Smooth muscle cell (in vitro differentiated cells): ENCODE results near the gene LTC4S. TPM values are rescaled to one million over a fixed set of nuclear protein-coding genes. Genes with fewer than 3 reads are reported as not detected.

Experiments
- DNase-seq: peaks from one replicate; lab custom pipeline; 2025; ENCODE audit not compliant: unreplicated experiment; lab: John Stamatoyannopoulos, UW
- H2AFZ ChIP-seq: fragments of 200-600 bp; sonication (generic); 2 replicates; pipeline ENCODE4 v1.6.0; 2016; ENCODE audit warnings: antibody characterized with exemption, low read depth, mild to moderate bottlenecking
- H3F3A ChIP-seq: fragments of 200-600 bp; sonication (generic); 2 replicates; pipeline ENCODE4 v1.6.0; 2017; ENCODE audit warnings: antibody characterized with exemption, low read depth
- H3K27ac ChIP-seq: fragments of 200-600 bp; sonication (generic); 2 replicates; pipeline ENCODE4 v1.5.1; 2016; ENCODE audit warnings: low read depth, mild to moderate bottlenecking
- H3K27me3 ChIP-seq: fragments of 200-600 bp; sonication (generic); 2 replicates; pipeline ENCODE4 v1.6.1; 2016; ENCODE audit warnings: low read depth, mild to moderate bottlenecking
- H3K36me3 ChIP-seq: fragments of 200-600 bp; sonication (generic); 2 replicates; pipeline ENCODE4 v1.5.1; 2016; ENCODE audit warnings: low read depth
- H3K4me1 ChIP-seq: fragments of 200-600 bp; sonication (generic); 2 replicates; pipeline ENCODE4 v1.5.1; 2016; ENCODE audit warnings: low read depth
- H3K4me2 ChIP-seq: fragments of 200-600 bp; sonication (generic); 2 replicates; pipeline ENCODE4 v1.6.0; 2016; ENCODE audit warnings: mild to moderate bottlenecking
- H3K4me3 ChIP-seq: fragments of 200-600 bp; sonication (generic); 2 replicates; pipeline ENCODE4 v1.5.1; 2016; ENCODE audit warnings: mild to moderate bottlenecking
- H3K79me2 ChIP-seq: fragments of 200-600 bp; sonication (generic); 2 replicates; pipeline ENCODE4 v1.6.0; 2016; ENCODE audit warnings: low read depth, mild to moderate bottlenecking
- H3K9ac ChIP-seq: fragments of 200-600 bp; sonication (generic); 2 replicates; pipeline ENCODE4 v1.6.0; 2016; ENCODE audit warnings: low read depth
- H3K9me3 ChIP-seq: fragments of 200-600 bp; sonication (generic); replicated peaks from 2 replicates; pipeline ENCODE4 v1.5.1; 2016; ENCODE audit warnings: low read depth
- H4K20me1 ChIP-seq: fragments of 200-600 bp; sonication (generic); 2 replicates; pipeline ENCODE4 v1.6.0; 2016; ENCODE audit warnings: low read depth
- CTCF ChIP-seq: fragments of 200-600 bp; sonication (generic); IDR thresholded peaks from 2 replicates; pipeline ENCODE4 v1.5.1; 2017; ENCODE audit warnings: borderline replicate concordance, mild to moderate bottlenecking, antibody characterized with exemption; ENCODE audit not compliant: insufficient read depth, poor library complexity, severe bottlenecking
- WGBS: methylation state at CpG from one replicate; pipeline ENCODE4 v1.1.7; 2016; ENCODE audit warnings: low lambda C conversion rate; 5-methylcytosine and 5-hydroxymethylcytosine counted together
- polyA plus RNA-seq: library from polyadenylated mRNA; unstranded; fragments of >200 nt; fragmentation: Nextera tagmentation; extraction: Ambion mirVana; gene quantifications from 2 replicates; pipeline ENCODE4 v1.2.1, GENCODE V29; 2016
- total RNA-seq: library from RNA; depleted of rRNA; stranded (reverse); fragments of >200 nt; gene quantifications from 2 replicates; pipeline ENCODE4 v1.2.3, GENCODE V29; 2014

The LTC4S gene
- total and polyA plus RNA-seq, 2 experiments from 2014 or later, result not detected

GRCh38 chr5:179812997-179813607, 19.3 kb downstream of the LTC4S start:
- Histone ChIP-seq H2AFZ (no peak overlapping the region), H3K9me3 (no peaks in the 10 kb centered on the region), H3K4me3 (no peak overlapping the region), H4K20me1 (no peaks in the 10 kb centered on the region), H3K4me1 (peaks cover 7% of the 10 kb centered on the region), H3K27ac (no peak overlapping the region), H3K4me2 (no peak overlapping the region), H3K36me3 (no peaks in the 10 kb centered on the region), H3K27me3 (no peaks in the 10 kb centered on the region), H3K79me2 (peaks cover 6% of the 10 kb centered on the region), H3F3A (peaks cover 12% of the 10 kb centered on the region), H3K9ac (no peak overlapping the region)
- no peak for TF ChIP-seq CTCF
- 94% methylated on average over 5 of the region's 5 CpGs for WGBS
- DNase-seq, result no peak

GRCh38 chr5:179814090-179814489, 20.3 kb downstream of the LTC4S start:
- WGBS, result 80% methylated on average over 3 of the region's 3 CpGs
- no peak overlapping the region for H3K4me3 ChIP-seq
- no peaks in the 10 kb centered on the region for H3K79me2 ChIP-seq
- no peak for DNase-seq
- H3K27ac ChIP-seq, result no peak overlapping the region
- no peak overlapping the region for H3K9ac ChIP-seq
- H2AFZ ChIP-seq, result no peak overlapping the region
- no peak overlapping the region for H3K4me2 ChIP-seq
- no peak for TF ChIP-seq CTCF
- H3K9me3 ChIP-seq, result no peaks in the 10 kb centered on the region
- H3F3A ChIP-seq, result peaks cover 18% of the 10 kb centered on the region
- no peaks in the 10 kb centered on the region for H3K36me3 ChIP-seq
- no peaks in the 10 kb centered on the region for H3K27me3 ChIP-seq
- no peaks in the 10 kb centered on the region for H4K20me1 ChIP-seq
- H3K4me1 ChIP-seq, result peaks cover 16% of the 10 kb centered on the region

GRCh38 chr5:179815491-179816249, 21.9 kb downstream of the LTC4S start:
- Histone ChIP-seq H3K79me2 (no peaks in the 10 kb centered on the region), H3F3A (peaks cover 18% of the 10 kb centered on the region), H2AFZ (no peak overlapping the region), H4K20me1 (no peaks in the 10 kb centered on the region), H3K4me3 (no peak overlapping the region), H3K36me3 (no peaks in the 10 kb centered on the region), H3K27ac (no peak overlapping the region), H3K4me2 (no peak overlapping the region), H3K27me3 (no peaks in the 10 kb centered on the region), H3K4me1 (peaks cover 28% of the 10 kb centered on the region), H3K9me3 (no peaks in the 10 kb centered on the region), H3K9ac (no peak overlapping the region)
- WGBS, result 90% methylated on average over 21 of the region's 21 CpGs
- TF ChIP-seq CTCF, result no peak
- no peak for DNase-seq

- Histone ChIP-seq H3K79me2 (peaks cover 4% of the 10 kb centered on the region), H3K27ac (no peak overlapping the region), H3K9me3 (no peaks in the 10 kb centered on the region), H3K27me3 (no peaks in the 10 kb centered on the region), H3K4me3 (peak overlapping the region; percentile 66), H3K36me3 (no peaks in the 10 kb centered on the region), H2AFZ (no peak overlapping the region), H3F3A (peaks cover 18% of the 10 kb centered on the region), H3K4me2 (peak overlapping the region; percentile 95), H3K9ac (peak overlapping the region; percentile 51), H4K20me1 (peaks cover 3% of the 10 kb centered on the region), H3K4me1 (peaks cover 28% of the 10 kb centered on the region)
- no peak for DNase-seq
- no peak for TF ChIP-seq CTCF
- 54% methylated on average over 22 of the region's 23 CpGs for WGBS
Observed at GRCh38 chr5:179816401-179816795, 22.6 kb downstream of the LTC4S start.
